Lower lobe of right lung (tissue), 2 donors: ENCODE results near the gene KDM2A. TPM values are rescaled to one million over a fixed set of nuclear protein-coding genes. Genes with fewer than 3 reads are reported as not detected.

Experiments
- ATAC-seq, 2 donors: fragments of 200-7000 bp; cut with Tn5 transposase; one replicate each; pipeline ENCODE4 v1.9.1; 2020 to 2022; ENCODE audit warnings: mild to moderate bottlenecking in 2 of 2, moderate library complexity in 2 of 2
- DNase-seq: peaks from one replicate; pipeline ENCODE4 v3.0.0-alpha.2; 2020
- H3K27ac ChIP-seq: fragments of 200-600 bp; one replicate; pipeline ENCODE4 v1.8.0; 2022
- H3K27me3 ChIP-seq: fragments of 200-600 bp; one replicate; pipeline ENCODE4 v1.8.0; 2022; ENCODE audit warnings: low read depth
- H3K36me3 ChIP-seq: fragments of 200-600 bp; one replicate; pipeline ENCODE4 v1.8.0; 2022; ENCODE audit warnings: mild to moderate bottlenecking
- H3K4me1 ChIP-seq: fragments of 200-600 bp; one replicate; pipeline ENCODE4 v1.8.0; 2022
- H3K4me3 ChIP-seq: fragments of 200-600 bp; one replicate; pipeline ENCODE4 v1.8.0; 2022; ENCODE audit warnings: mild to moderate bottlenecking
- H3K9me3 ChIP-seq: fragments of 200-600 bp; one replicate; pipeline ENCODE4 v1.8.0; 2022
- intact Hi-C: fragments of 100-400 bp; cut with DNase I; formaldehyde crosslinking; loops from one replicate; pipeline ENCODE4 v1.11.0; 2022
- total RNA-seq: library from RNA; stranded (reverse); fragmentation: NEBNext Ultra II Directional; extraction: Animal tissue kit (Norgen Biotek cat#: 25700); gene quantifications from one replicate; pipeline ENCODE4 v1.2.1, GENCODE V29; 2021
- TF ChIP-seq, protein P1 (sequence below): fragments of 200-600 bp; IDR thresholded peaks from one replicate; pipeline ENCODE4 v1.8.0; 2022; ENCODE audit warnings: antibody characterized with exemption, mild to moderate bottlenecking
- donor health status: DM: no; HTN: yes; CAD: no; lungs with severe emphysema.

The KDM2A gene
- total RNA-seq, 1 donor from 2014 or later = 80.5 TPM

DNA sequence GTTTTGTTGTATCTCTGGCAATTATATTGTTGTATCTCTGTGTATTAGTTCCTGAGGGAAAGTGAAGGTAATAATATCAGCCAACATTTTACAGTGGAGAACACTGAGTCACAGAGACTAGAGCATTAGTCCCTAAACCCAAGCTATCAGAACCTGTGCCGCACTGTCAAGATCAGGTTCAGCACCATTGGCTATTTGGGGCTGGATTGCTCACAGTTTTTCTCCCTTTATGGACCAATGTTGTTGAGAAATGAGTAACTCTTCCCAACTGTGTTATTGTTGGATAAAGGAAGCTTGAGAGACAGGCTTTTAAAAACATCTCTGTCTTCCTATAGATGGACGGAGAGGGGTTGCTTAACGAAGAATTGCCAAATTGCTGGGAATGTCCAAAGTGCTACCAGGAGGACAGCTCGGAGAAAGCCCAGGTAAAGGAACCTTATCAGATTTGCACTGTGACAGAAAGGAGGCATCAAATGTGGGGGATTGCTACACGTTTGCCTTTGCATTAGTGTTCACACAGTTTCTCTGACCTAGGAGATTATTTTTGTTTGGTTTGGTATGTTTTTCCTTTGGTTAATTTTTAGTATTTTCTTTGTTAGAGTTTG lies 129.0 kb downstream of the KDM2A start:
- intact Hi-C loops = no loop called here
- ATAC-seq = no peak
- no peak overlapping the region for H3K4me3 ChIP-seq
- no peak for DNase-seq
- no peaks in the 10 kb centered on the region for H3K27me3 ChIP-seq
- peaks cover 30% of the 10 kb centered on the region for H3K4me1 ChIP-seq
- peaks cover 100% of the 10 kb centered on the region for H3K36me3 ChIP-seq
- H3K9me3 ChIP-seq = no peaks in the 10 kb centered on the region
- H3K27ac ChIP-seq = peak overlapping the region; percentile 59
- TF ChIP-seq, protein P1, sequence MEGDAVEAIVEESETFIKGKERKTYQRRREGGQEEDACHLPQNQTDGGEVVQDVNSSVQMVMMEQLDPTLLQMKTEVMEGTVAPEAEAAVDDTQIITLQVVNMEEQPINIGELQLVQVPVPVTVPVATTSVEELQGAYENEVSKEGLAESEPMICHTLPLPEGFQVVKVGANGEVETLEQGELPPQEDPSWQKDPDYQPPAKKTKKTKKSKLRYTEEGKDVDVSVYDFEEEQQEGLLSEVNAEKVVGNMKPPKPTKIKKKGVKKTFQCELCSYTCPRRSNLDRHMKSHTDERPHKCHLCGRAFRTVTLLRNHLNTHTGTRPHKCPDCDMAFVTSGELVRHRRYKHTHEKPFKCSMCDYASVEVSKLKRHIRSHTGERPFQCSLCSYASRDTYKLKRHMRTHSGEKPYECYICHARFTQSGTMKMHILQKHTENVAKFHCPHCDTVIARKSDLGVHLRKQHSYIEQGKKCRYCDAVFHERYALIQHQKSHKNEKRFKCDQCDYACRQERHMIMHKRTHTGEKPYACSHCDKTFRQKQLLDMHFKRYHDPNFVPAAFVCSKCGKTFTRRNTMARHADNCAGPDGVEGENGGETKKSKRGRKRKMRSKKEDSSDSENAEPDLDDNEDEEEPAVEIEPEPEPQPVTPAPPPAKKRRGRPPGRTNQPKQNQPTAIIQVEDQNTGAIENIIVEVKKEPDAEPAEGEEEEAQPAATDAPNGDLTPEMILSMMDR = no peak

DNA sequence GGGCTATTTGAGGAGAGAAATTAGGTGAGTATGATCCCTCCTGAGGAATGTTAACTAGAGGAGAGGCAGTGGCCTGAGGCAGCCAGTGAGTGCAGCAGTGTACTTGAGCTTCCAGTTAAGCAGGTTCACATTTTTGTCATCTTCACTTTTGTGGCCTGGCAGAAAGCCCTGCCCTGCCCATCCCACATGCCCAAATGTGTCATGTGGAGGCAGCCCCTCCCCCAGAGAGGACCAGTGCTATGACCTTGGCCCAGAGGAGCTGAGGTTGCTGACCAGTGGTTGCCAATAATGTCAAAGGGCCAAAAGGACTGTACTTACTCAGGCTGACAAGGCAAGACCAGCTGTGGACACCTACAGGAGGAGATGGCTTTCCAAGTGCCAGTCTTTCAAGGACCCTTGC lies 129.6 kb downstream of the KDM2A start:
- DNase-seq (peak; percentile 78), ATAC-seq (peak; percentile 83 to 85)
- Histone ChIP-seq H3K36me3 (peaks cover 100% of the 10 kb centered on the region), H3K27ac (peak overlapping the region; percentile 59), H3K4me1 (peaks cover 30% of the 10 kb centered on the region), H3K9me3 (no peaks in the 10 kb centered on the region), H3K4me3 (no peak overlapping the region), H3K27me3 (no peaks in the 10 kb centered on the region)
- TF ChIP-seq, protein P1 = no peak
- intact Hi-C loops = no loop called here

DNA sequence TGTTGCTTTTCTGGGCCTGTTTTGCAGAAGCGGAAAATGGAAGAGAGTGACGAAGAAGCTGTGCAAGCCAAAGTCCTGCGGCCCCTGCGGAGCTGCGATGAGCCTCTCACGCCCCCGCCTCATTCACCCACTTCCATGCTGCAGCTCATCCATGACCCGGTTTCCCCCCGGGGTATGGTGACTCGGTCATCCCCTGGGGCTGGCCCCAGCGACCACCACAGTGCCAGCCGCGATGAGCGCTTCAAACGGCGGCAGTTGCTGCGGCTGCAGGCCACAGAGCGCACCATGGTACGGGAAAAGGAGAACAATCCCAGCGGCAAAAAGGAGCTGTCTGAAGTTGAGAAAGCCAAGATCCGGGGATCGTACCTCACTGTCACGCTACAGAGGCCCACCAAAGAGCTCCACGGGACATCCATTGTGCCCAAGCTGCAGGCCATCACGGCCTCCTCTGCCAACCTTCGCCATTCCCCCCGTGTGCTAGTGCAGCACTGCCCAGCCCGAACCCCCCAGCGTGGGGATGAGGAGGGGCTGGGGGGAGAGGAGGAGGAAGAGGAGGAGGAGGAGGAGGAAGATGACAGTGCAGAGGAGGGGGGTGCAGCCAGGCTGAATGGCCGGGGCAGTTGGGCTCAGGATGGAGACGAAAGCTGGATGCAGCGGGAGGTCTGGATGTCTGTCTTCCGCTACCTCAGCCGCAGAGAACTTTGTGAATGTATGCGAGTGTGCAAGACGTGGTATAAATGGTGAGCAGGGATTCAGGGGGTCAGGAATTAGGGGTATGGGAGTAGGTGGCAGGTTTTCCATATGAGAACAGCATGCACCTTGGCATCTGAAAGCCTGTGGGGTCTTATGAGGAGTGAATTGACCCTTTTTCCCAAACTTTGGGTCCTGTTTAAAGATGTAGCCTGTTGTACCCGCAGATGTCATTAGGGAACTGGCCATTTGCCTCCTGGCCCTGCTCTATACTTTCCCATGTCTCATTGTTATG lies 131.3 kb downstream of the KDM2A start:
- no peak for DNase-seq
- no peak overlapping the region for H3K27ac ChIP-seq

DNA sequence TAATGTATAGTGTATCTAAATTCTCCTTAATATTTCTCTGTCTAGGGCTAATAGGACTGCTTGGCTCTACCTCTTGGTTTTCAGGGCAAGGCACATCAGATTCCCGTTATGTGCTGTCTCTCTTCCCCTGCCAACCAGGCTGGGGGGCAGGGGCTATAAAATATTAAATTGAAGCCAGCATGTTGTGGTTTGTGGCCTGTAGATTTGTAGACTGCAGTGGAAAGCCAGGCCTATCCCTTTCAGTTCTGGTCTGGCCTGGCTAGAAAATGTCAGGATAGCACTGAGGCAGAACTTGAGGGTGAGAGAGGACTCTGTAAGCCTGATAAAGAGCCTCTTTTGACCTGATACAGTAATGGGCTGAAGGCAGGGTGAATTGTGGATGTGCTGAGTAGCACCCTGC lies 132.8 kb downstream of the KDM2A start:
- H3K4me3 ChIP-seq = no peak overlapping the region
- H3K4me1 ChIP-seq = peaks cover 20% of the 10 kb centered on the region
- H3K27me3 ChIP-seq = no peaks in the 10 kb centered on the region
- DNase-seq (no peak), ATAC-seq (no peak)
- H3K9me3 ChIP-seq = no peaks in the 10 kb centered on the region
- intact Hi-C loops = no loop called here
- H3K36me3 ChIP-seq = peaks cover 100% of the 10 kb centered on the region
- no peak overlapping the region for H3K27ac ChIP-seq
- TF ChIP-seq, protein P1 = no peak

More for the DNA sequence above, 131.3 kb downstream of the KDM2A start:
- Histone ChIP-seq H3K4me3 (no peak overlapping the region), H3K9me3 (no peaks in the 10 kb centered on the region), H3K36me3 (peaks cover 100% of the 10 kb centered on the region), H3K27me3 (no peaks in the 10 kb centered on the region), H3K4me1 (peaks cover 20% of the 10 kb centered on the region)
- no peak for ATAC-seq
- intact Hi-C loops = no loop called here
- TF ChIP-seq, protein P1 = no peak

DNA sequence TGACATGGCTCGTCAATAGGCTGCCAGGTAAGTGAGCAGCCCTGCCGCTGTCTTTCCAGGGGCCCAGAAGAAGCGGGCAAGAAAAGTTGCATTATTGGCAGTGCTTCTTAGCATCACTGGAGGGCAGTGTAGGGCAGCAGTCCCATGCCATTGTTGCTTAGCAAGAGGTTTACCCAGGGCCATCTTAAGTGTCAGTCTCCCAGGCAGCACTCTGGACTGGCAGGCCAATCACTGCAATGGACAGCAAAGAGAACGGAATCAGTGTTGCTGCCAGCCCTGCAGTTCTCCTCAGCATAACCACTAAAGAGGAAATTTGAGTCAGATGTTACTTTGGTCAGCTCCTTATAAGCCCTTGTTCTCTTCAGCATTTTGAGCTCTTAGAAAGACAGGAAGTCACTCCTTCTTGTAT lies 133.8 kb downstream of the KDM2A start:
- peaks cover 97% of the 10 kb centered on the region for H3K36me3 ChIP-seq
- H3K27ac ChIP-seq = peak overlapping the region; percentile 18
- ATAC-seq = peak; percentile 51 to 63
- peak; percentile 61 for DNase-seq
- H3K27me3 ChIP-seq = no peaks in the 10 kb centered on the region
- TF ChIP-seq, protein P1 = peak; percentile 29
- peaks cover 20% of the 10 kb centered on the region for H3K4me1 ChIP-seq
- no peaks in the 10 kb centered on the region for H3K9me3 ChIP-seq
- intact Hi-C loops = no loop called here
- H3K4me3 ChIP-seq = no peak overlapping the region
